Stimulated activated CD4-positive, alpha-beta T cell treated with anti-CD3 and anti-CD28 coated beads, Interleukin-4, amount 100 ng/mL, for 4 hours (primary cell): Measurements from ENCODE around the gene TATDN3.
"Not testable (repeated sequence)": the region's sequence is repeated elsewhere in the genome, so short reads cannot be mapped to it uniquely, and the experiment has no call there.

Experiments used
- DNase-seq, 2 experiments: peaks; one replicate each; pipeline ENCODE4 v3.0.0-alpha.2; 2020

Gene TATDN3

DNA sequence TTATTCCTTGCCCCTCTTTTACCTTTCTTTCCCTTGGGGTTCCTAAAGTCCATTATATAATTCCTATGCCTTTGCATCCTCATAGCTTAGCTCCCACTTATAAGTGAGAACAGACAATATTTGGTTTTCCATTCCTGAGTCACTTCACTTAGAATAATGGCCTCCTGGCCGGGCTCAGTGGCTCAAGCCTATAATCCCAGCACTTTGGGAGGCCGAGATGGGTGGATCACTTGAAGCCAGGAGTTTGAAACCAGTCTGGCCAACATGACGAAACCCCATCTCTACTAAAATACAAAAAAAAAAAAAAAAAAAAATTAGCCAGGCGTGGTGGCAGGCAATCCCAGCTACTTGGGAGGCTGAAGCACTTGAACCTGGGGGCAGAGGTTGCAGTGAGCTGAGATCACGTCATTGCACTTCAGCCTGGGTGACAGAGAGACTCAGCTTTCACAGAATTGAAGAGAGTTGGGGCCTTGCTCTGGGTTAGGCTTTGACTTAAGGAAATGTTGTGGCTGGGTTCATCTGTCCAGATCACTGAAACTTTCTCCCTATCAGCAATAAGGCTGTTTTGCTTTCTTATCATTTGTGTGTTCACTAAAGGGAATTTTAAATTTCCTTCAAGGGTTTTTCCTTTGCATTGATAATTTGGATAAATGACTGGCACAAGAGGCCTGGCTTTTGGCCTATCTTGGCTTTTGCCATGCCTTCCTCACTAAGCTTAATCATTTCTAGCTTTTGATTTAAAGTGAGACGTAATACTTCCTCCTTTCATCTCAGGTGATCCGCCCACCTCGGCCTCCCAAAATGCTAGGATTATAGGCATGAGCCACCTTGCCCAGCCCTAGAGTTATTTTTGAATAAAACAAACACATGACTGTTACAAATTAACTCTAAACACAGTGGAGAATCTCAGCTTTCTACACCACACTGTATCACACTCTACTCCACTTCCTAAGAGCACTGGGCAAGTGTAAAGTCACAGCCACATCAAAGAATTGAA is 41.8 kb downstream of the TATDN3 start:
- DNase-seq = not testable (repeated sequence)

DNA sequence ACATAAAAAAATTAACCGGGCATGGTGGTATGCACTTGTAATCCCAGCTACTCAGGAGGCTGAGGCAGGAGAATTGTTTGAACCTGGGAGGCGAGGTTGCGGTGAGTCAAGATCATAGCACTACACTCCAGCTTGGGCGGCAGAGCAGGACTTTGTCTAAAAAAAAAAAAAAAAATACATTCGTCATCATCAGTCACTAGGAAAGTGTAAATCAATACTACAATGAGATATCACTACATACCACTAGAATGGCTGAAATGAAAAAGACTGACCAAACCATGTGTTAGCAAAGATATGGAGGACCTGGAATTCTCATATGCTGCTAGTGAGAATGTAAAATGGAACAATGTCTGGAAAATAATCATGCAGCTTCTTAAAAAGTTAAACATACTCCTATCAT is 46.5 kb downstream of the TATDN3 start:
- no peak for DNase-seq

GRCh38 chr1:212844521-212844920 is 52.8 kb downstream of the TATDN3 start:
- not testable (repeated sequence) for DNase-seq

GRCh38 chr1:212847549-212847948 is 55.9 kb downstream of the TATDN3 start, which contains the start of gene SPATA45:
TSS of gene SPATA45 (minus strand) at chr1:212847649. CDS start at chr1:212836149, 11,500 bp downstream.
- no peak for DNase-seq

GRCh38 chr1:212852105-212852688 is 60.5 kb downstream of the TATDN3 start:
- no peak for DNase-seq

- DNase-seq = no peak
These were observed 62.0 kb downstream of the TATDN3 start for GRCh38 chr1:212853658-212854057.

DNA sequence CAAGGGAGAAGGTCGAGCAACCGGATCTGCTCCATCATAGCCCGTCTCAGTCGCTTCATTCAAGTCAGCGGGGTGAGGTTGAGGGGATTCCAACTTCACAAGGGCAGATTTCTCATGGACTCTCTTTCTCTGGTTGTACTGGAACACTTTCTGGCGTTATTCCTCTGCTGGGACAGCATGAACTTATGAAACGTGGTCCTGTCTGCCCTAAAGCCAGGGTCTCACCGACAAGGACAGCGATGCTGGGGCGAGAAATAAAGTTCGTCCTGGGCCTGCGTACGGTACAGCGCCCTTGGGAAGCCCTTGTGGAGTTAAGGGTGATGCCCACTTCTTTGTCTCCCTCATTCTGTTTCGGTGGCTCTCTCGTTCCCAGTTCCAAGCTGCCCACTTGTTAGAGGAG is 65.1 kb downstream of the TATDN3 start:
- DNase-seq = no peak

DNA sequence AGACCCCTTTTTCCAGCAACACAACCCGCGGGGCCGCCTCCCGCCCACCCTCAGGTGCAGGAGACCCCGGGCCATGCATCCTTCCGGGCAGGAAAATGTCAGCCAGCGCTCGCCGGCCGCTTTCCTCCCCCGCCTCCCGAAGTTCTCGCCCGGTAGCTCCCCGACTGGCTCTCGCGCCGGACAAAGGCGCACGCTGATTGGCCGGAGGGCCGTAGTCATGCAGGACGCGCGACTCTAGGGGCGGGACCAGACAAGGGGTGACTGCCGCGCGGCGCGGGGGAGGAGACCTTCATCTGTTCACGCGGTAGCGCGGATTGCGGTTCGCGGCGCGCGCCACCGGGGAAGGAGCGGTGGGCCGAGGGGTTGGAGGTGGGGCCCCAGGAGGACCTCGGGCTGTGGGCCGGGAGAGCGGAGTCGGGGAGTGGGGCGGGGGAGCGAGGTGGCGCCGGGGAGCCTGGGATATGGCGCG is 66.3 kb downstream of the TATDN3 start, which contains the start of gene FLVCR1:
TSS of gene FLVCR1 (plus strand) at position 284 of the 469 bp plus-strand sequence. CDS start at position 462, 178 bp downstream.
- peak; percentile 87 to 89 for DNase-seq

- peak in 1 of 2 experiments; percentile 11 for DNase-seq
These were observed 67.0 kb downstream of the TATDN3 start for GRCh38 chr1:212858461-212859265.

DNA sequence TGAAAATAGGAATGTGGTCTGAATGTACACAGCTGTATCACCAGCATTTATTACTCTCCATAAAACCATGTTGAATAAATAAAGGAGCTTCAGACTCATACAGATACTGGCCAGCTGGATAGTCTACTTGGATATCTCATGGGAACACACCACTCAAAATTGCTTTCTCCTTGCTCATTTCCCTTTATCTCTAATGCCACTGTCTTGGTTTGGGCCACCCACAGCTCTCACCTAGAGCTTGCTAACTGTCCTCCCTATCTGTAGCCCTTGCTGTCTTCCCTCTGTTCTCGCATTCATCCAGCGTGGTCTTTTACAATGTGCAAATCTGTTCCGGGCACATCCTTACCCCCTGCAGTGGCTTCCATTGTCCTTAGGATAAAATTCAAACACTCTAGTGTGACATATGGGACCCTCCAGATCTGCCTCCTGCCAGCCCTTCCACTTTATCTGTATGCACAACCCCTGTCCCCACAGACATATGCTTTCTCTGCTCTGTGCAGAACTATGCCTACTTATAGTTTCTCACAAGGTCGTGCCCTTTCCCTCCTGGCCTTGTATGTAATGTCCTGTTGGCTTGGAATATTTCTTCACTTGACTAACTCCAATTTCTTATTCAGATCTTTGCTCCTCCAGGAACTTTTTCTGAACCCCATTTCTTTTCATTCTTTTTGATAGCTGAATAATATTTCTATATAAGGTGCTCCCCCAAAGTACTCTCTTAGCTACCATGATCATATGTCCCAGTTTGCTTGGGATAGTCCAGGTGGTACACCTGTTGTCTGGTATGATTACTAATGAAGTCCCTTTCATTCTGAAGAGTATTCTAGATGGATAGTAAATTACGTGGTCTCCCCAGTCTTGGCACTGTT is 69.3 kb downstream of the TATDN3 start:
- DNase-seq = no peak

GRCh38 chr1:212862111-212862690 is 70.5 kb downstream of the TATDN3 start:
- DNase-seq = no peak

GRCh38 chr1:212863345-212863744 is 71.7 kb downstream of the TATDN3 start:
- not testable (repeated sequence) for DNase-seq

GRCh38 chr1:212864201-212864600 is 72.5 kb downstream of the TATDN3 start:
- no peak for DNase-seq
